A549 (cell line): ENCODE data around the gene PTPN14.

Source experiments
- CHD2 ChIP-seq: fragments of 150-350 bp; IDR thresholded peaks from 2 replicates; pipeline ENCODE4 v1.6.1; 2014; ENCODE audit warnings: low read length; ENCODE audit not compliant: partially characterized antibody
- EP300 ChIP-seq, 2 experiments: fragments of >200 bp; sonication (Bioruptor Twin); formaldehyde crosslinking; IDR thresholded peaks; 2 replicates in 1 of 2; 3 replicates in 1 of 2; pipeline ENCODE4 v1.6.1; 2016 to 2017
- HDAC2 ChIP-seq: fragments of 200-600 bp; sonication (generic); IDR thresholded peaks from 2 replicates; pipeline ENCODE4 v1.6.1; 2016
- NFE2L2 ChIP-seq: fragments of 150-350 bp; conservative IDR thresholded peaks from 2 replicates; pipeline ENCODE4 v1.6.1; 2014; ENCODE audit warnings: low read length
- NR3C1 ChIP-seq: fragments of >200 bp; sonication (Bioruptor Twin); formaldehyde crosslinking; IDR thresholded peaks from 3 replicates; pipeline ENCODE4 v1.6.1; 2017
- POLR2A ChIP-seq: IDR thresholded peaks from 2 replicates; pipeline ENCODE4 v1.6.1; 2012; ENCODE audit warnings: mild to moderate bottlenecking, low read length
- RFX5 ChIP-seq: fragments of 450-650 bp; IDR thresholded peaks from 2 replicates; pipeline ENCODE4 v1.7.1; 2014; ENCODE audit warnings: antibody characterized with exemption, mild to moderate bottlenecking, moderate library complexity
- TF ChIP-seq, protein P1 (sequence below): fragments of >200 bp; sonication (Bioruptor Twin); formaldehyde crosslinking; IDR thresholded peaks from 3 replicates; pipeline ENCODE4 v1.5.1; 2016
- TF ChIP-seq, protein P2 (sequence below): IDR thresholded peaks from 2 replicates; pipeline ENCODE4 v1.6.1; 2012
- TF ChIP-seq, protein P3 (sequence below): fragments of 450-650 bp; IDR thresholded peaks from 2 replicates; pipeline ENCODE4 v1.6.1; 2014; ENCODE audit warnings: antibody characterized with exemption
- TF ChIP-seq, protein P4 (sequence below): fragments of 200-600 bp; sonication (generic); IDR thresholded peaks from 2 replicates; pipeline ENCODE4 v1.6.1; 2016; ENCODE audit warnings: antibody characterized with exemption, mild to moderate bottlenecking, moderate library complexity
- TF ChIP-seq, protein P5 (sequence below): IDR thresholded peaks from 2 replicates; pipeline ENCODE4 v1.6.1; 2012
- TF ChIP-seq, protein P6 (sequence below): fragments of 150-350 bp; IDR thresholded peaks from 2 replicates; pipeline ENCODE4 v1.6.1; 2014; ENCODE audit warnings: low read depth, mild to moderate bottlenecking, low read length

DNA sequence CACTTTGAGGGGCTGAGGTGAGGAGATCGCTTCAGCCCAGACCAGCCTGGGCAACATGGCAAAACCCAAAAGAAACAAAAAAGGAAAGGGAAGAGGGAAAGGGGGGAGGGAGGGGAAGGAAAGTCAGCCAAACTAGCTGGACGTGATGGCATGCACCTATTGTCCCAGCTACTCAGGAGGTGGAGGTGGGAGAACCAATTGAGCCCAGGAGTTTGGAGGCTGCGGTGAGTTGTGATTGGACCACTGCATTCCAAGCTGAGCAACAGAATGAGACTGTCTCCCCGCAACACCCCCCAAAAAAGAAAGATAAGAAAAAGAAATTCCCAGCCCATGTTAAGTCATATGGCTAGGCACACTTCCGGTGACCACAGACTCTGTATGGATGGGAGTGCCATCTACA is 128.4 kb downstream of the PTPN14 start:
- TF ChIP-seq RFX5 (no peak), EP300 (IDR thresholded peaks at IDR 0.05) (no peak), HDAC2 (no peak), POLR2A (no peak), NFE2L2 (no peak), NR3C1 (no peak), CHD2 (no peak)
- TF ChIP-seq, protein P1, sequence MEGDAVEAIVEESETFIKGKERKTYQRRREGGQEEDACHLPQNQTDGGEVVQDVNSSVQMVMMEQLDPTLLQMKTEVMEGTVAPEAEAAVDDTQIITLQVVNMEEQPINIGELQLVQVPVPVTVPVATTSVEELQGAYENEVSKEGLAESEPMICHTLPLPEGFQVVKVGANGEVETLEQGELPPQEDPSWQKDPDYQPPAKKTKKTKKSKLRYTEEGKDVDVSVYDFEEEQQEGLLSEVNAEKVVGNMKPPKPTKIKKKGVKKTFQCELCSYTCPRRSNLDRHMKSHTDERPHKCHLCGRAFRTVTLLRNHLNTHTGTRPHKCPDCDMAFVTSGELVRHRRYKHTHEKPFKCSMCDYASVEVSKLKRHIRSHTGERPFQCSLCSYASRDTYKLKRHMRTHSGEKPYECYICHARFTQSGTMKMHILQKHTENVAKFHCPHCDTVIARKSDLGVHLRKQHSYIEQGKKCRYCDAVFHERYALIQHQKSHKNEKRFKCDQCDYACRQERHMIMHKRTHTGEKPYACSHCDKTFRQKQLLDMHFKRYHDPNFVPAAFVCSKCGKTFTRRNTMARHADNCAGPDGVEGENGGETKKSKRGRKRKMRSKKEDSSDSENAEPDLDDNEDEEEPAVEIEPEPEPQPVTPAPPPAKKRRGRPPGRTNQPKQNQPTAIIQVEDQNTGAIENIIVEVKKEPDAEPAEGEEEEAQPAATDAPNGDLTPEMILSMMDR = no peak
- TF ChIP-seq, protein P2, sequence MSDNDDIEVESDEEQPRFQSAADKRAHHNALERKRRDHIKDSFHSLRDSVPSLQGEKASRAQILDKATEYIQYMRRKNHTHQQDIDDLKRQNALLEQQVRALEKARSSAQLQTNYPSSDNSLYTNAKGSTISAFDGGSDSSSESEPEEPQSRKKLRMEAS = no peak
- TF ChIP-seq, protein P3, sequence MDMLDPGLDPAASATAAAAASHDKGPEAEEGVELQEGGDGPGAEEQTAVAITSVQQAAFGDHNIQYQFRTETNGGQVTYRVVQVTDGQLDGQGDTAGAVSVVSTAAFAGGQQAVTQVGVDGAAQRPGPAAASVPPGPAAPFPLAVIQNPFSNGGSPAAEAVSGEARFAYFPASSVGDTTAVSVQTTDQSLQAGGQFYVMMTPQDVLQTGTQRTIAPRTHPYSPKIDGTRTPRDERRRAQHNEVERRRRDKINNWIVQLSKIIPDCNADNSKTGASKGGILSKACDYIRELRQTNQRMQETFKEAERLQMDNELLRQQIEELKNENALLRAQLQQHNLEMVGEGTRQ = no peak
- TF ChIP-seq, protein P4, sequence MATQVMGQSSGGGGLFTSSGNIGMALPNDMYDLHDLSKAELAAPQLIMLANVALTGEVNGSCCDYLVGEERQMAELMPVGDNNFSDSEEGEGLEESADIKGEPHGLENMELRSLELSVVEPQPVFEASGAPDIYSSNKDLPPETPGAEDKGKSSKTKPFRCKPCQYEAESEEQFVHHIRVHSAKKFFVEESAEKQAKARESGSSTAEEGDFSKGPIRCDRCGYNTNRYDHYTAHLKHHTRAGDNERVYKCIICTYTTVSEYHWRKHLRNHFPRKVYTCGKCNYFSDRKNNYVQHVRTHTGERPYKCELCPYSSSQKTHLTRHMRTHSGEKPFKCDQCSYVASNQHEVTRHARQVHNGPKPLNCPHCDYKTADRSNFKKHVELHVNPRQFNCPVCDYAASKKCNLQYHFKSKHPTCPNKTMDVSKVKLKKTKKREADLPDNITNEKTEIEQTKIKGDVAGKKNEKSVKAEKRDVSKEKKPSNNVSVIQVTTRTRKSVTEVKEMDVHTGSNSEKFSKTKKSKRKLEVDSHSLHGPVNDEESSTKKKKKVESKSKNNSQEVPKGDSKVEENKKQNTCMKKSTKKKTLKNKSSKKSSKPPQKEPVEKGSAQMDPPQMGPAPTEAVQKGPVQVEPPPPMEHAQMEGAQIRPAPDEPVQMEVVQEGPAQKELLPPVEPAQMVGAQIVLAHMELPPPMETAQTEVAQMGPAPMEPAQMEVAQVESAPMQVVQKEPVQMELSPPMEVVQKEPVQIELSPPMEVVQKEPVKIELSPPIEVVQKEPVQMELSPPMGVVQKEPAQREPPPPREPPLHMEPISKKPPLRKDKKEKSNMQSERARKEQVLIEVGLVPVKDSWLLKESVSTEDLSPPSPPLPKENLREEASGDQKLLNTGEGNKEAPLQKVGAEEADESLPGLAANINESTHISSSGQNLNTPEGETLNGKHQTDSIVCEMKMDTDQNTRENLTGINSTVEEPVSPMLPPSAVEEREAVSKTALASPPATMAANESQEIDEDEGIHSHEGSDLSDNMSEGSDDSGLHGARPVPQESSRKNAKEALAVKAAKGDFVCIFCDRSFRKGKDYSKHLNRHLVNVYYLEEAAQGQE = no peak
- TF ChIP-seq, protein P5, sequence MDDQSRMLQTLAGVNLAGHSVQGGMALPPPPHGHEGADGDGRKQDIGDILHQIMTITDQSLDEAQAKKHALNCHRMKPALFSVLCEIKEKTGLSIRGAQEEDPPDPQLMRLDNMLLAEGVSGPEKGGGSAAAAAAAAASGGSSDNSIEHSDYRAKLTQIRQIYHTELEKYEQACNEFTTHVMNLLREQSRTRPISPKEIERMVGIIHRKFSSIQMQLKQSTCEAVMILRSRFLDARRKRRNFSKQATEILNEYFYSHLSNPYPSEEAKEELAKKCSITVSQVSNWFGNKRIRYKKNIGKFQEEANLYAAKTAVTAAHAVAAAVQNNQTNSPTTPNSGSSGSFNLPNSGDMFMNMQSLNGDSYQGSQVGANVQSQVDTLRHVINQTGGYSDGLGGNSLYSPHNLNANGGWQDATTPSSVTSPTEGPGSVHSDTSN = no peak
- TF ChIP-seq, protein P6, sequence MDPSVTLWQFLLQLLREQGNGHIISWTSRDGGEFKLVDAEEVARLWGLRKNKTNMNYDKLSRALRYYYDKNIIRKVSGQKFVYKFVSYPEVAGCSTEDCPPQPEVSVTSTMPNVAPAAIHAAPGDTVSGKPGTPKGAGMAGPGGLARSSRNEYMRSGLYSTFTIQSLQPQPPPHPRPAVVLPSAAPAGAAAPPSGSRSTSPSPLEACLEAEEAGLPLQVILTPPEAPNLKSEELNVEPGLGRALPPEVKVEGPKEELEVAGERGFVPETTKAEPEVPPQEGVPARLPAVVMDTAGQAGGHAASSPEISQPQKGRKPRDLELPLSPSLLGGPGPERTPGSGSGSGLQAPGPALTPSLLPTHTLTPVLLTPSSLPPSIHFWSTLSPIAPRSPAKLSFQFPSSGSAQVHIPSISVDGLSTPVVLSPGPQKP = no peak
